WI38 (cell line): ENCODE results near the gene ABHD12.

Source experiments
- H3K4me3 ChIP-seq: 2 replicates; pipeline ENCODE4 v1.5.1; 2011; ENCODE audit warnings: low read depth, mild to moderate bottlenecking, control low read depth, low read length
- TF ChIP-seq, protein P1 (sequence below): IDR thresholded peaks from 2 replicates; pipeline ENCODE4 v1.5.1; 2012; ENCODE audit warnings: low read depth, mild to moderate bottlenecking, control low read depth, low read length

The ABHD12 gene

GRCh38 chr20:25353353-25353746, 37.3 kb downstream of the ABHD12 start:
- TF ChIP-seq, protein P1, sequence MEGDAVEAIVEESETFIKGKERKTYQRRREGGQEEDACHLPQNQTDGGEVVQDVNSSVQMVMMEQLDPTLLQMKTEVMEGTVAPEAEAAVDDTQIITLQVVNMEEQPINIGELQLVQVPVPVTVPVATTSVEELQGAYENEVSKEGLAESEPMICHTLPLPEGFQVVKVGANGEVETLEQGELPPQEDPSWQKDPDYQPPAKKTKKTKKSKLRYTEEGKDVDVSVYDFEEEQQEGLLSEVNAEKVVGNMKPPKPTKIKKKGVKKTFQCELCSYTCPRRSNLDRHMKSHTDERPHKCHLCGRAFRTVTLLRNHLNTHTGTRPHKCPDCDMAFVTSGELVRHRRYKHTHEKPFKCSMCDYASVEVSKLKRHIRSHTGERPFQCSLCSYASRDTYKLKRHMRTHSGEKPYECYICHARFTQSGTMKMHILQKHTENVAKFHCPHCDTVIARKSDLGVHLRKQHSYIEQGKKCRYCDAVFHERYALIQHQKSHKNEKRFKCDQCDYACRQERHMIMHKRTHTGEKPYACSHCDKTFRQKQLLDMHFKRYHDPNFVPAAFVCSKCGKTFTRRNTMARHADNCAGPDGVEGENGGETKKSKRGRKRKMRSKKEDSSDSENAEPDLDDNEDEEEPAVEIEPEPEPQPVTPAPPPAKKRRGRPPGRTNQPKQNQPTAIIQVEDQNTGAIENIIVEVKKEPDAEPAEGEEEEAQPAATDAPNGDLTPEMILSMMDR: no peak
- no peak overlapping the region for H3K4me3 ChIP-seq

DNA sequence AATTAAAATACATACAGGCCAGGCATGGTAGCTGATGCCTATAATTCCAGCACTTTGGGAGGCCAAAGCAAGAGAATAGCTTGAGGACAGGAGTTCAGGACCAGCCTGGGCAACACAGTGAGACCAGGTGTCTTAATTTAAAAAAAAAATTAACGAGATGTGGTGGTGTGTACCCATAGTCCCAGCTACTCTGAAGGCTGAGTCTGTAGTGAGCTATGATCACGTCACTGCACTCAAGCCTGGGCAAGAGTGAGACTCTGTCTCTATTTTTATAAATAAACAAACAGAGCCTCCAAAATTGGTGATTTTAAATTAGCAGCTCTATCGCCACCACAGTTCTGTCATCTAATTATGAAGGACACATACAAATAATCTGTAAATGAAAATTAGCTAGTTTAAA, 37.9 kb downstream of the ABHD12 start:
- H3K4me3 ChIP-seq: no peak overlapping the region
- TF ChIP-seq, protein P1: no peak

DNA sequence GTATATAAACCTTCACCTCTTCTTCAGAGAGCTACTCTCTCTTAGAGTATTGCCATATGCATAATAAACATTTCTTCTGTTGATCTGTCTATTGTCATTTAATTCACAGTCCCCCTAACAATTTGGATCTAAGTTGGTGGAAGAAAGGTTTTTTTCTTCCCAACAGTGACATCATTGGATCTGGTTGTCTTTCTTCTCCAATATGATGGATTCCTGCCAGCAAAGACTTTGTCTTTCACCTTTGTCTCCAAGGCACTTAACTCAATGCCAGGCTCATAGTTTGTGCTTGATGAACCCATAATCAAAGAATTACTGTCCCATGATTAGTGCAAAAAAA, 39.6 kb downstream of the ABHD12 start:
- TF ChIP-seq, protein P1: no peak
- no peak overlapping the region for H3K4me3 ChIP-seq

DNA sequence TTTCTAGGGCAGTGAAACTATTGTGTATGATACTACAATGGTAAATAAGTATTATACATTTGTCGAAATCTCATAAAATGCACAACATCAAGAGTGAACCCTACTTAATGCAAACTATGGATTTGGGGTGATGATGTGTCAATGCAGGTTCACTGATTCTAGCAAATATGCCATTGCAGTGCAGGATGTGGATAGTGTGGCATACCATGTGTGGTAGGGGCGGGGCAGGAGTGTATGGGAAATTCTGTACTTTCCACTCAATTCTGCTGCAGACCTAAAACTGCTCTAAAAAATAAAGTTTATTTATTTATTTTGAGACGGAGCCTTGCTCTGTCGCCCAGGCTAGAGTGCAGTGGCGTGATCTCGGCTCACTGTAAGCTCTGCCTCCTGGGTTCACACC, 44.3 kb downstream of the ABHD12 start:
- H3K4me3 ChIP-seq: no peak overlapping the region
- TF ChIP-seq, protein P1: no peak

GRCh38 chr20:25345721-25346120, 44.9 kb downstream of the ABHD12 start:
- TF ChIP-seq, protein P1: no peak
- H3K4me3 ChIP-seq: no peak overlapping the region

DNA sequence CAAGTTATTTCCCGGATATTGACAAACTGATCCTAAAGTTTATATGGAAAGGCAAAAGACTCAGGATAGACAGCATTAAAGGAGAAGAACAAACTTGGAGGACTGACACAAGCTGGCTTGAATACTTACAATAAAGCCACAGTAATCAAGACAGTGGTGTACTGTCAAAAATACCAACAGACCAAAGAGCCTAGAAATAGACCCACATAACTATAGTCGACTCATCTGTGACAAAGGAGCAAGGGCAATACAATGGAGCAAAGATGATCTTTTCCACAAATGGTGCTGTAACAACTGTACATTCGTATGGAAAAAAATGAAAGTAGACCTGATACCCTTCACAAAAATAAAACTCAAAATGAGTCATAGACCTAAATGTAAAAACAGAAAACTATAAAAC, 46.0 kb downstream of the ABHD12 start:
- TF ChIP-seq, protein P1: no peak
- H3K4me3 ChIP-seq: no peak overlapping the region

- no peak overlapping the region for H3K4me3 ChIP-seq
- TF ChIP-seq, protein P1: no peak
Measured at GRCh38 chr20:25341716-25342680, 48.6 kb downstream of the ABHD12 start.
